Mucosa of stomach (tissue), 1 donor: ENCODE data around the gene CTAGE4.
"Not testable (repeated sequence)": the region's sequence is repeated elsewhere in the genome, so short reads cannot be mapped to it uniquely, and the experiment has no call there.

Experiments used
- H3K27me3 ChIP-seq: one replicate; pipeline ENCODE4 v1.7.0; 2013; ENCODE audit warnings: mild to moderate bottlenecking, low read length; ENCODE audit not compliant: control insufficient read depth, insufficient read depth
- H3K36me3 ChIP-seq: one replicate; pipeline ENCODE4 v1.7.0; 2013; ENCODE audit warnings: low read length; ENCODE audit not compliant: control insufficient read depth, insufficient read depth
- H3K4me1 ChIP-seq: one replicate; pipeline ENCODE4 v1.7.0; 2013; ENCODE audit warnings: mild to moderate bottlenecking, low read length; ENCODE audit not compliant: control insufficient read depth, insufficient read depth
- H3K4me3 ChIP-seq: one replicate; pipeline ENCODE4 v1.7.0; 2013; ENCODE audit warnings: low read length
- H3K9ac ChIP-seq: one replicate; pipeline ENCODE4 v1.7.0; 2013; ENCODE audit warnings: mild to moderate bottlenecking, low read length, moderate library complexity
- H3K9me3 ChIP-seq: one replicate; pipeline ENCODE4 v1.7.0; 2013; ENCODE audit warnings: mild to moderate bottlenecking, low read length, moderate library complexity; ENCODE audit not compliant: control insufficient read depth
- donor health status: Pancreatic carcinoma.

The CTAGE4 gene

DNA sequence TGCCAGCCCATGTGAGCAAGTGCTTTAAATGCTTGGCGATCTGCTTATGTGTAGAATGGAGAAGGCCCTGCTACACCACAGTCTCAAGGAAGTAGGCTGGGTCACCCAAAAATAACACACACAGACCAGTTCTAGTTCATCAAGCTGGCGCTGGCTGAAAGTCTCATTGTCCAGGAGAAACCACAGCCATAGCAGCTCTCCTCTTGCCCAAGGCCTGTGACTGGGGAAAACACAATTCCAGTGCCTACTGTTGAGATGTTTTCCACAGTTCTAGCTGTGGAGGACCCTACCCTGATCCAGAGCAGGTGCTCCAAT is 4.1 kb upstream of the CTAGE4 start:
- H3K4me1 ChIP-seq, H3K9ac ChIP-seq, H3K9me3 ChIP-seq, H3K4me3 ChIP-seq, H3K36me3 ChIP-seq, H3K27me3 ChIP-seq: not testable (repeated sequence)

DNA sequence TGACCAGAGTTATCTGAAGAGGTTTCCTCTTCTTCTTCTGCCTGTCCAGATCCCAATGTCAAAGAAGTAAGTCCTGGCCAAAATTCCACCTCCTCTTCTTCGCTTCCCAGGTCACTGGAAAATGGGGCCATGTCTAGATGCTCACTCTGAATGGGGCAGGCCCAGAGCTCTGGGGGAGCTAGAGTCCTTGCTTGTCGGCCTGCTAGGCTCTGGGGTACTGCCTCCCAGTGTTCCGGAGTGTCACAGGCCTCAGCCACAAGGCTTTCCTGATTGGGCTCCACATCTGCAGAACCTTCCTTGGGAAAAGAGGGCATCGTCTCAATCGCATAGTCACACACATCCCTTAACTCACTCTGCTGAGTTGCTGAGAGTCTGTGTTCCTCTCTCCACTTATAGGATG is 4.6 kb downstream of the CTAGE4 start:
- H3K9ac ChIP-seq, H3K9me3 ChIP-seq, H3K36me3 ChIP-seq, H3K4me1 ChIP-seq, H3K27me3 ChIP-seq, H3K4me3 ChIP-seq: not testable (repeated sequence)

DNA sequence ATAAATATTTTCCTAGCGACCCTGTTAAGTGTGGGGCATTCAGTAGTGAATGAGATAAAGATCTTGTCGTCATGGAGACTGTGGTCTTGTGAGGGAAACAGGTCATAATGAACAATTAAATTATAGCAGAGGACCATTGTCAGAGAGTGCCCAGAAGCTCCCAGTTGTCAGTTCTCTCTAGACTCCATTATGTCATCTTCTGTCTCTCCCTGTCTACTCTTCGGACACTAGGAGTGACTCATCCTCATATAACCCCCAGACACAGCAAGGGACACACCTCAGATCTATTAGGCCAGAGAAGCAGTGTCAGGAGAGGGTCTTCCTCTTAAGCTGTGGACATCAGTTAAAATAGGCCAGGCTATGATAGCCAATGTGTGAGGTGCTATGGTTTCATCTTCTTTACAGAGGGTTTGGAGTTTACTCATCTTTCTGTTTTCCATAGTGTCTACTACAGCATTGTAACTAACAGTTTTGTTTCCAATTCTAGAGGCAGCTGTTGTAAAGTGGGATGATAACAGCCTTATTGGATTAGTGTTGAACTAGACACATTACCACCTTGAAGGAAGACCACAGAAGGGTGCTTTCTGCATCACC is 5.4 kb downstream of the CTAGE4 start:
- H3K27me3 ChIP-seq, H3K9me3 ChIP-seq, H3K36me3 ChIP-seq, H3K4me3 ChIP-seq, H3K4me1 ChIP-seq, H3K9ac ChIP-seq: not testable (repeated sequence)

DNA sequence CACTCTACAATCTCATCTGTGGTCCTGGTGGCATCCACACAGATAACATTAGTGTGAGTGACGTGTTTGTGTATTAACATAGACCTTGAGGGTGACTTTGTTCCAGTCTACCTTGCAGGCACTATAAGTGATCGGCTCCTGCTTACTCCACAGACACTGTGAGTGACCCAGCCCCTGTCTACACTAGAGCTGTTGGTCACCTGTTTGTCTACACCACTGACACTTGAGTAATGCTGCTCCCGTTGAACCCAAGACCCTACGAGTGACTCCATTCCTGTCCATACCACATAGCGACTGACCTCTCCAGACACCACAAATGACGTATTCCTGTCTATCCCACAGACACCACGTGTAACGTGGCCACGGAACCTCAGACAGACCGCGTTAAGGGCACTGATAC is 10.5 kb downstream of the CTAGE4 start:
- not testable (repeated sequence) for H3K9me3 ChIP-seq, H3K36me3 ChIP-seq, H3K4me3 ChIP-seq, H3K27me3 ChIP-seq, H3K4me1 ChIP-seq, H3K9ac ChIP-seq

DNA sequence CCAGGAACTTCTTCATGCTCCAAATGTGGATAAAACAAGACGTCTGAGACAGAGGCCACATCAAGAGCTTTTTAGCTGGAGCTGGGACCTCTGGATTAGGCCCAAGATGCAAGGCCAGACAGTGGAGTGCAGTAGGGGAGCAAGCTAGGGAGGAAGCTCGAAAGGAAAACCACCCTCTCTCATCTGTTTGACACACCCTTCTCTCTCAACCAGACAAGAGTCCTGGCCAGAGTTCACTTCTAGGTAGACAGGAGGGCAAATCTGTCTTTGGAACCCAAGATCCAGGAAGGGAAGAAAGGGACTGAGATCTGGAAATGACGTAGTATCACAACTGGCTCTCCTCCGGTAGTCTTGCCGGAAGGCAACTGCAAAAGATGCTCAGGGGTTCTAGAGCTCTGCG is 11.2 kb downstream of the CTAGE4 start:
- not testable (repeated sequence) for H3K4me1 ChIP-seq, H3K9me3 ChIP-seq, H3K36me3 ChIP-seq, H3K27me3 ChIP-seq, H3K9ac ChIP-seq, H3K4me3 ChIP-seq

DNA sequence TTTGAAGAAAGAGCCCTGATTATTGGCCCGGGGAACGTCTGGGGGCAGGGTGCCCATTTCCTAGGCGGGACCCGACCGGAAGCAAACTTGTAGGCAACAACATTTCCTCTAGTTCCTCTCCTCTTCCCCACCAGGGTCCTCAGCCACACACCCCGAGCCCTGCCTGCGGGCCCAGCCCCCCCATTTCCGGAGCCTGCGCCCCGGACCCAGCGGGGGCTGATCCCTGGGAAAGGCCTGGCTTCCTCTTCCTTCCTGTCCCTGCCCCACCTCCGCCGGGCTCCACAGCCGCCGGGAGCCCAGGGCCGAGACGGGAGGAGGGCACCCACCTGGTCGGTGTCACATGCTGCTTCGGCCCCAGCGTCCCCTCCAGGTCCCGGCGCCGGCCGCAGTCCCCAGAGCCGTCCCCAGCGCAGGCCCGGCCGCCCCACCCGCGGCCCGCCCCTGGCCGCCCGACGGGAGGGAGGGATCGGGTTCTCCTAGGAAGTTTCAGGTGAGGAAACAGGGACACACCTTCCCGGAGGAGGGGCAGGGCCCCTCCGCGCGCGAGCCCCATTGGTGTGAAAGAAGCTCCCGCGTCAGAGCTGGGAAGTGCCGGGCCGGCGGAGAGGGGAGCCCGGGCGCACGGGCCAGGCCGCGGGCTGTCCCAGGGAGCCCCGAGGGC is 12.1 kb downstream of the CTAGE4 start, which contains the start of gene ARHGEF35:
TSS of gene ARHGEF35 (minus strand) at position 622 of the 661 bp plus-strand sequence. CDS start 7,450 bp downstream, outside the sequence.
- not testable (repeated sequence) for H3K4me3 ChIP-seq, H3K9ac ChIP-seq, H3K27me3 ChIP-seq, H3K36me3 ChIP-seq, H3K9me3 ChIP-seq, H3K4me1 ChIP-seq

DNA sequence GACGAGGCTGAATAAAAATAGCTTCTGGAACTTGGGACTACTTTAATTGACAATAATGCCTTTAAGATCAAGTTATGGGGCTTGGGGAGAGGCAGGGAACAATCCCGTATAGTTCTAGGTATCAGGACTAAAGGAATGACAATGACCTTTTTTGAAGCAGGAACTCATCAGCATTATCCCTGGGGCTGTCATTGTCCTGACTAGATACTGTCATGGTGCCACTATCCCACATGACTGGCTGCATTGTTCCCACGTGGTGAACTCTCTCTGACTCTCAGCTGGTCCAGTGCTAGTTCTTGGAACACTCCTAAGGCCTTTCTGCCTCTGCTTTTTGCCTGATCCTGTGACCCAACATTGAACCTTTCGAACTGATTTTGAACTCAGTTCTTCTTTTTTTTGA is 15.7 kb downstream of the CTAGE4 start:
- H3K27me3 ChIP-seq, H3K4me3 ChIP-seq, H3K9me3 ChIP-seq, H3K9ac ChIP-seq, H3K4me1 ChIP-seq, H3K36me3 ChIP-seq: not testable (repeated sequence)

DNA sequence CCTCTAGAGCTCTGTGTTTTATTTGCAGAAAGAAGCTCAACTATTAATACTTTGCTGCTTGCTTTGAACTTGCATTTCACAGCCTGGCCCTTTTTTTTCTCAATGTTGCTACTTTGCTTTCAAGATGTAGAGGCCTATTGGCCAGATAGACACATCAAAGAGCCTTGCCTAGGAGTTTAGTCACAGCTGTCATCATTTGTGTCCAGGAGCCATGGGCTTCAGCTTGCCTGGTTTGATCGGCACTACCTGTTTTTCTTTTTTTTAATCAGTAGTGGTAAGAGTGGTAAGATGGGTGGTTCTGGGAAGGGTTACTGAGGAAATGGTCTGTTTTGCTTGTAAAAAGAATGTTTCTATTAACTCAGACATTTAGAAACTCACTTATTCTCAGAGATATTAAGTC is 18.7 kb downstream of the CTAGE4 start:
- not testable (repeated sequence) for H3K4me1 ChIP-seq, H3K9ac ChIP-seq, H3K9me3 ChIP-seq

DNA sequence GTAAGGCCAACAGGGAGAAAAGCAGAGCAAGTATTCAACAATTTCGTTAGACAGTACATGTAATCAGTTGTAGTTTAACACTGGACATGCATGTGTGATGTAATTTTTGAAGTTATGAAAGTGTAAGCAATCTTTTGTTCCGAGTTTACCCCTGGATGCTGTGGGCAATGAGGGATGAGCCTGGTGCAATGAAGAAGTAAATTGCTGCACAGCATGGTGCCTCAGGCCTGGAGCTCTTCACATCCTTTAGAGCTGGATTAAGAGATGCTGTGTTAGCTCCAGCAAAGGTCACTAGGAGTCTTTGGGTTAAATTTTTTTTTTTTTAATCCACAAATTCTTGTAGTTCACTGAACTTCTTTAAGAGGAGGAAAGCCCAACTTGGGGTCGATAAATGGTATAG is 19.8 kb downstream of the CTAGE4 start:
- not testable (repeated sequence) for H3K9ac ChIP-seq, H3K36me3 ChIP-seq, H3K4me1 ChIP-seq, H3K9me3 ChIP-seq, H3K4me3 ChIP-seq, H3K27me3 ChIP-seq

More for the DNA sequence above, 18.7 kb downstream of the CTAGE4 start:
- not testable (repeated sequence) for H3K4me3 ChIP-seq, H3K36me3 ChIP-seq, H3K27me3 ChIP-seq

DNA sequence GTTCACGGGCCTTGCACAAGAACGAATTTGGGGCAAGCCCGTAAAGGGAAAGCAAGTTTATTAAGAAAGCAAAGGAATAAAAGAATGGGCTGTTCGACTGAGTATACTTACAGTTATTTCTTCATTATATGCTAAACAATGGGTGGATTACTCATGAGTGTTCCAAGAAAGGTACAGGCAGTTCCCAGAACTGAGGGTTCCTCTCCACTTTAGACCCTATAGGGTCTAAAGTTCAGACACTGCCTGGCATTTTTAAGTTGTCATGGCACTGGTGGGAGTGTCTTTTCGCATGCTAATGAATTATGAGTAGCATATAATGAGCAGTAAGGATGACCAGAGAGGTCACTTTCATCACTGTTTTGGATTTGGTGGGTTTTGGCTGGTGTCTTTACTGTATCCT is 22.0 kb downstream of the CTAGE4 start:
- H3K9me3 ChIP-seq, H3K27me3 ChIP-seq, H3K9ac ChIP-seq, H3K4me1 ChIP-seq, H3K4me3 ChIP-seq, H3K36me3 ChIP-seq: not testable (repeated sequence)

DNA sequence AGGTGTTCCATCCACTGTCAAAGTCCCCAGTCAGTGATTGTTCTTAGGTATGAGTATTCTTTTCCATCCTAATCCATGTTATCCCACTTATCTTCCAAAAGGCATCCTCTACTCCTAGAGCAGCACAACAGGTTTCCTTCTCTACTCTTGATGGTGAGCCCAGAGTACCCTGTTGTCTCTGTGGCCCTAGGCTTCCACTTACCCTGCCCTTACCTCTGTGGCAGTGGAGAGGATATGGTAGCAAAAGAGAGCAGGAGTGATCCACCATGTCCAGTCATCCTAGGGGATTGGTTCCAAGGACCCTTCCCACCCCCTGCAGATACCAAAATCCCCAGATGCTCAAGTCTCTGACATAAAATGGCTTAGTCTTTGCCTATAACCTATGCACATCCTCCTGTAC is 33.9 kb downstream of the CTAGE4 start:
- not testable (repeated sequence) for H3K27me3 ChIP-seq, H3K36me3 ChIP-seq, H3K4me3 ChIP-seq, H3K9ac ChIP-seq, H3K9me3 ChIP-seq, H3K4me1 ChIP-seq

DNA sequence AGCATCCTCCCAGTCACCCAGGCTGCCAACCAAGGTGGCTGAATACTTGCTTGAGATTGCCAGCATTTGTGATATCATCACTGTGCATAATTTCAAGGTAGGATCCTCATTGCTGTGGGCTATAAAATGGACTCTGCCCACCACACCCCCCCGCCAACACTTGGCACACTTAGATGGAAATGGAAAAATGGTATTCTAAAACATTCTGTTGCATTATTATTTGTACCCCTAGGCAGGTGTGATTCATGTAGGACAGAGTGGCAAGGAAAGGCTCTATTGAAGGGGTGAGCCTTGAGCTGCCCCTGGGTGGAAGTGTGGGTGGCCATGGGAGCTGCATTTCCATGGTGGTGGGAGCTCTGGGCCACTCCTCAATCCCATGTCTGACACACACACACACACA is 35.3 kb downstream of the CTAGE4 start:
- not testable (repeated sequence) for H3K4me1 ChIP-seq, H3K36me3 ChIP-seq, H3K9me3 ChIP-seq, H3K9ac ChIP-seq, H3K27me3 ChIP-seq, H3K4me3 ChIP-seq

DNA sequence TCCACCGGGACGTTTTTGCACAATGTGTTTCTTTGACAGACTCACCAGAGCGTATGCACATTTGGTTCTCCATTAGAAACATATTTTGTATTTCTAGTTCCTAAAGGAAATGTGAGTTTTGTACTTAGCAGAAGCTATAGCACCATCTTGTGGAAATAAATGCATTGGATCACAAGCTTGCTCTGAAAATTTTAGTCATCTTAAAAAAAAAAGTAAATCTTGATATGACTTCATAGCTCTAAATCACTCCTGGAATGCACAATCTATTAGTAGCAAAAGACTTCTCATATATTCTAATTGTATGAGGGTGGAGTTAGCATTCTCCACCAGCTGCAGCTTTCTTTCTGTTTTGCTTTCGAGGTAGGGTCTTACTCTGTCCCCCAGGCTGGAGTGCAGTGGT is 35.9 kb downstream of the CTAGE4 start:
- H3K36me3 ChIP-seq, H3K27me3 ChIP-seq, H3K9me3 ChIP-seq, H3K4me1 ChIP-seq, H3K9ac ChIP-seq, H3K4me3 ChIP-seq: not testable (repeated sequence)
